Measurements from ENCODE around the gene RACGAP1. TPM values are rescaled to one million over a fixed set of nuclear protein-coding genes. Genes with fewer than 3 reads are reported as not detected.

Gene RACGAP1
- total RNA-seq, result 100 to 1,000 TPM; 111 to 119 TPM

- peaks cover 21% of the 10 kb centered on the region for H3K36me3 Mint-ChIP-seq
- peaks cover 6% of the 10 kb centered on the region for H3K4me1 Mint-ChIP-seq
- peak within 1 kb of the TSS; percentile 99 for H3K4me3 Mint-ChIP-seq
- peak; percentile 95 for DNase-seq
- no peaks in the 10 kb centered on the region for H3K9me3 Mint-ChIP-seq
- no peaks in the 10 kb centered on the region for H3K27me3 Mint-ChIP-seq
- H3K27ac Mint-ChIP-seq, result peak within 1 kb of the TSS; percentile 94
Measured at GRCh38 chr12:50025187-50026059, at the start of gene RACGAP1. RACGAP1 (minus strand) TSS chr12:50025494; CDS start chr12:50016715, 8,779 bp downstream.

GRCh38 chr12:50073712-50074111, 48.4 kb upstream of the RACGAP1 start:
- no peak for DNase-seq
- H3K9me3 Mint-ChIP-seq, result no peaks in the 10 kb centered on the region
- no peaks in the 10 kb centered on the region for H3K27me3 Mint-ChIP-seq
- H3K27ac Mint-ChIP-seq, result no peak overlapping the region
- H3K36me3 Mint-ChIP-seq, result peaks cover 3% of the 10 kb centered on the region
- H3K4me1 Mint-ChIP-seq, result peaks cover 11% of the 10 kb centered on the region
- no peak overlapping the region for H3K4me3 Mint-ChIP-seq

GRCh38 chr12:50073206-50073605, 47.9 kb upstream of the RACGAP1 start:
- H3K36me3 Mint-ChIP-seq, result no peaks in the 10 kb centered on the region
- H3K27me3 Mint-ChIP-seq, result no peaks in the 10 kb centered on the region
- H3K4me1 Mint-ChIP-seq, result peaks cover 11% of the 10 kb centered on the region
- no peak overlapping the region for H3K4me3 Mint-ChIP-seq
- H3K27ac Mint-ChIP-seq, result no peak overlapping the region
- DNase-seq, result no peak
- no peaks in the 10 kb centered on the region for H3K9me3 Mint-ChIP-seq

GRCh38 chr12:50072198-50072907, 47.1 kb upstream of the RACGAP1 start:
- Mint-ChIP-seq H3K36me3 (no peaks in the 10 kb centered on the region), H3K4me1 (peaks cover 11% of the 10 kb centered on the region), H3K9me3 (no peaks in the 10 kb centered on the region), H3K27me3 (no peaks in the 10 kb centered on the region), H3K4me3 (no peak overlapping the region), H3K27ac (no peak overlapping the region)
- no peak for DNase-seq

GRCh38 chr12:50070314-50071060, 45.2 kb upstream of the RACGAP1 start:
- Mint-ChIP-seq H3K4me3 (no peak overlapping the region), H3K27ac (no peak overlapping the region), H3K27me3 (no peaks in the 10 kb centered on the region), H3K4me1 (peaks cover 11% of the 10 kb centered on the region), H3K36me3 (no peaks in the 10 kb centered on the region), H3K9me3 (no peaks in the 10 kb centered on the region)
- peak; percentile 60 for DNase-seq

- Mint-ChIP-seq H3K4me1 (peaks cover 8% of the 10 kb centered on the region), H3K9me3 (no peaks in the 10 kb centered on the region), H3K27ac (no peak overlapping the region), H3K27me3 (no peaks in the 10 kb centered on the region), H3K4me3 (no peak overlapping the region), H3K36me3 (no peaks in the 10 kb centered on the region)
- DNase-seq, result no peak
Measured at GRCh38 chr12:50069539-50069938, 44.2 kb upstream of the RACGAP1 start.

GRCh38 chr12:50069069-50069468, 43.8 kb upstream of the RACGAP1 start:
- H3K27me3 Mint-ChIP-seq, result no peaks in the 10 kb centered on the region
- no peaks in the 10 kb centered on the region for H3K9me3 Mint-ChIP-seq
- H3K4me3 Mint-ChIP-seq, result no peak overlapping the region

GRCh38 chr12:50066402-50066801, 41.1 kb upstream of the RACGAP1 start:
- Mint-ChIP-seq H3K27me3 (no peaks in the 10 kb centered on the region), H3K9me3 (no peaks in the 10 kb centered on the region), H3K36me3 (peaks cover under 1% of the 10 kb centered on the region), H3K27ac (no peak overlapping the region), H3K4me3 (no peak overlapping the region), H3K4me1 (peaks cover 8% of the 10 kb centered on the region)
- DNase-seq, result no peak

More at GRCh38 chr12:50069069-50069468, 43.8 kb upstream of the RACGAP1 start:
- Mint-ChIP-seq H3K36me3 (no peaks in the 10 kb centered on the region), H3K27ac (no peak overlapping the region), H3K4me1 (peaks cover 8% of the 10 kb centered on the region)
- no peak for DNase-seq

GRCh38 chr12:50065726-50066310, 40.5 kb upstream of the RACGAP1 start:
- H3K27ac Mint-ChIP-seq, result no peak overlapping the region
- H3K27me3 Mint-ChIP-seq, result no peaks in the 10 kb centered on the region
- no peak for DNase-seq
- H3K4me3 Mint-ChIP-seq, result no peak overlapping the region
- H3K36me3 Mint-ChIP-seq, result peaks cover 5% of the 10 kb centered on the region
- peaks cover 9% of the 10 kb centered on the region for H3K4me1 Mint-ChIP-seq
- H3K9me3 Mint-ChIP-seq, result no peaks in the 10 kb centered on the region

- no peak overlapping the region for H3K4me3 Mint-ChIP-seq
- H3K27ac Mint-ChIP-seq, result no peak overlapping the region
- peaks cover 28% of the 10 kb centered on the region for H3K4me1 Mint-ChIP-seq
- DNase-seq, result no peak
- H3K9me3 Mint-ChIP-seq, result no peaks in the 10 kb centered on the region
- H3K27me3 Mint-ChIP-seq, result no peaks in the 10 kb centered on the region
- H3K36me3 Mint-ChIP-seq, result peaks cover 5% of the 10 kb centered on the region
Measured at GRCh38 chr12:50062728-50063460, 37.6 kb upstream of the RACGAP1 start.

GRCh38 chr12:50061946-50062686, 36.8 kb upstream of the RACGAP1 start:
- no peak for DNase-seq
- H3K36me3 Mint-ChIP-seq, result peaks cover 5% of the 10 kb centered on the region
- peaks cover 28% of the 10 kb centered on the region for H3K4me1 Mint-ChIP-seq
- peaks cover under 1% of the 10 kb centered on the region for H3K27me3 Mint-ChIP-seq
- no peak overlapping the region for H3K27ac Mint-ChIP-seq
- H3K9me3 Mint-ChIP-seq, result no peaks in the 10 kb centered on the region
- H3K4me3 Mint-ChIP-seq, result no peak overlapping the region

- Mint-ChIP-seq H3K27me3 (peaks cover 9% of the 10 kb centered on the region), H3K4me3 (no peak overlapping the region), H3K36me3 (peaks cover 5% of the 10 kb centered on the region), H3K9me3 (no peaks in the 10 kb centered on the region), H3K4me1 (peaks cover 38% of the 10 kb centered on the region), H3K27ac (no peak overlapping the region)
- DNase-seq, result no peak
Measured at GRCh38 chr12:50061171-50061570, 35.9 kb upstream of the RACGAP1 start.

GRCh38 chr12:50060120-50060468, 34.8 kb upstream of the RACGAP1 start:
- H3K9me3 Mint-ChIP-seq, result no peaks in the 10 kb centered on the region
- peak overlapping the region; percentile 82 for H3K4me3 Mint-ChIP-seq
- H3K4me1 Mint-ChIP-seq, result peaks cover 45% of the 10 kb centered on the region
- peak overlapping the region; percentile 87 for H3K27ac Mint-ChIP-seq
- DNase-seq, result no peak
- H3K36me3 Mint-ChIP-seq, result peaks cover 5% of the 10 kb centered on the region
- H3K27me3 Mint-ChIP-seq, result peaks cover 11% of the 10 kb centered on the region

All from activated naive CD8-positive, alpha-beta T cell treated with anti-CD3 and anti-CD28 coated beads for 36 hours (primary cell).